K562 (cell line): Measurements from ENCODE around the gene RFX3. TPM values are rescaled to one million over a fixed set of nuclear protein-coding genes. Genes with fewer than 3 reads are reported as not detected.
A peak's percentile ranks its signal among the peaks of the same experiment; 100 is the strongest.

Experiments
- ATAC-seq: fragments of 200-7000 bp; cut with Tn5 transposase; 3 replicates; pipeline ENCODE4 v1.9.1; 2020; ENCODE audit warnings: moderate library complexity
- BruUV-seq: library from RNA; stranded (reverse); fragments of 400-500 nt; replicated peaks from 2 replicates; lab custom pipeline; 2021; lab: Mats Ljungman, UMichigan
- CTCF ChIA-PET: fragments of 300-600 bp; formaldehyde crosslinking; extraction: SDS; loops from one replicate; lab custom pipeline; 2021; ENCODE audit warnings: low intra/inter-chr PET ratio; lab: Yijun Ruan, JAX
- POLR2A ChIA-PET: fragments of 300-600, 350-650 bp; sonication (Branson Sonifier 250); formaldehyde crosslinking; extraction: SDS; loops from one replicate; lab custom pipeline; 2021; ENCODE audit warnings: antibody characterized with exemption, inconsistent platforms; lab: Yijun Ruan, JAX
- DNase-seq, 4 experiments: peaks; one replicate each; pipeline versions ENCODE4 v3.0.0 to v3.0.0-alpha.2; 2011 to 2018; ENCODE audit warnings: low spot score in 3 of 4, mixed read lengths in 3 of 4; ENCODE audit errors: extremely low read depth in 1 of 4
- FAIRE-seq: peaks from 2 replicates; lab custom pipeline; 2011; peaks lifted over from hg19 to GRCh38; lab: Jason Lieb, UNC
- H2AFZ ChIP-seq: 2 replicates; pipeline ENCODE4 v1.6.0; 2011; ENCODE audit warnings: low read depth, low read length, control low read depth, inconsistent platforms
- H3K27ac ChIP-seq: fragments of 200-600 bp; 3 replicates; pipeline ENCODE4 v1.8.0; 2011; ENCODE audit warnings: low read depth, mild to moderate bottlenecking, control low read depth, inconsistent platforms, low read length, moderate library complexity, mixed read lengths; ENCODE audit errors: extremely low read depth
- H3K27me3 ChIP-seq, 2 experiments: fragments of 300-600 bp in 1 of 2; 2 replicates in 1 of 2; 3 replicates in 1 of 2; pipeline versions ENCODE4 v1.6.0 to v1.8.0; 2011; ENCODE audit warnings: inconsistent platforms in 2 of 2, low read length in 2 of 2, mild to moderate bottlenecking in 1 of 2, mixed read lengths in 1 of 2, moderate library complexity in 1 of 2; ENCODE audit not compliant: control insufficient read depth in 2 of 2, insufficient read depth in 2 of 2
- H3K36me3 ChIP-seq: fragments of 300-600 bp; 3 replicates; pipeline ENCODE4 v1.8.0; 2011; ENCODE audit warnings: mild to moderate bottlenecking, low read length, inconsistent platforms; ENCODE audit not compliant: control insufficient read depth, insufficient read depth
- H3K4me1 ChIP-seq, 2 experiments: fragments of 200-600 bp in 1 of 2; replicated peaks in 1 of 2; 2 replicates in 1 of 2; 3 replicates in 1 of 2; pipeline versions ENCODE4 v1.5.1 to v1.8.0; 2011; ENCODE audit warnings: inconsistent platforms in 2 of 2, low read length in 2 of 2, mild to moderate bottlenecking in 1 of 2, mixed read lengths in 1 of 2, moderate library complexity in 1 of 2; ENCODE audit not compliant: control insufficient read depth in 2 of 2, insufficient read depth in 2 of 2
- H3K4me2 ChIP-seq: 2 replicates; pipeline ENCODE4 v1.6.1; 2011; ENCODE audit warnings: low read length, control low read depth, inconsistent platforms, mixed read lengths; ENCODE audit not compliant: insufficient read depth
- H3K4me3 ChIP-seq: fragments of 200-600 bp; sonication (generic), shearing (Covaris generic); 2 replicates; pipeline ENCODE4 v1.5.1; 2016; ENCODE audit warnings: control low read depth, inconsistent platforms
- H3K79me2 ChIP-seq: fragments of 200-600 bp; 3 replicates; pipeline ENCODE4 v1.8.0; 2011; ENCODE audit warnings: low read length, inconsistent platforms; ENCODE audit not compliant: control insufficient read depth, insufficient read depth
- H3K9ac ChIP-seq, 2 experiments: 2 replicates each; pipeline versions ENCODE4 v1.6.0 to v1.6.1; 2011; ENCODE audit warnings: low read depth in 2 of 2, low read length in 2 of 2, control low read depth in 1 of 2, inconsistent platforms in 1 of 2, mild to moderate bottlenecking in 1 of 2, mixed read lengths in 1 of 2; ENCODE audit not compliant: insufficient read depth in 1 of 2
- H3K9me1 ChIP-seq: one replicate; pipeline ENCODE4 v1.6.0; 2011; ENCODE audit warnings: inconsistent platforms, mild to moderate bottlenecking, low read length, moderate library complexity; ENCODE audit not compliant: control insufficient read depth, insufficient read depth
- H3K9me3 ChIP-seq: replicated peaks from 2 replicates; pipeline ENCODE4 v1.5.1; 2011; ENCODE audit warnings: low read depth, low read length, inconsistent platforms; ENCODE audit not compliant: control insufficient read depth, insufficient read depth
- H4K20me1 ChIP-seq: replicated peaks from 2 replicates; pipeline ENCODE4 v1.6.1; 2011; ENCODE audit warnings: low read length, inconsistent platforms, mixed read lengths; ENCODE audit not compliant: control insufficient read depth, insufficient read depth
- FOXK1 ChIP-seq: sonication (generic); formaldehyde crosslinking; IDR thresholded peaks from 2 replicates; pipeline ENCODE4 v1.8.0; 2022; ENCODE audit warnings: missing genetic modification reagents, mild to moderate bottlenecking, borderline replicate concordance
- NR2C2 ChIP-seq, 2 experiments: fragments of 200-800 bp in 1 of 2; sonication (Bioruptor generic) in 1 of 2; sonication (generic) in 1 of 2; formaldehyde crosslinking in 1 of 2; IDR thresholded peaks; 2 replicates each; pipeline versions ENCODE4 v1.6.1 to v1.8.0; 2016 to 2022; ENCODE audit warnings: mild to moderate bottlenecking in 1 of 2, missing compliant biosample characterization in 1 of 2, missing genetic modification characterization in 1 of 2, missing genetic modification reagents in 1 of 2
- PATZ1 ChIP-seq: fragments of 250-450 bp; sonication (Bioruptor Pico); IDR thresholded peaks from 2 replicates; pipeline ENCODE4 v1.5.0; 2020; ENCODE audit warnings: mild to moderate bottlenecking, borderline replicate concordance
- ZBTB33 ChIP-seq: sonication (generic); formaldehyde crosslinking; IDR thresholded peaks from 2 replicates; pipeline ENCODE4 v1.8.1; 2023; ENCODE audit warnings: mild to moderate bottlenecking, missing genetic modification reagents
- WGBS: fragments of 100-300 bp; shearing (Covaris generic); methylation state at CpG from one replicate; pipeline ENCODE4 v1.1.6; 2016; ENCODE audit warnings: low coverage, mixed read lengths; ENCODE audit not compliant: insufficient coverage; ENCODE audit errors: missing lambda C conversion rate; 5-methylcytosine and 5-hydroxymethylcytosine counted together
- in situ Hi-C: fragments of 300-500 bp; cut with MboI; formaldehyde crosslinking; loops from 4 replicates; pipeline ENCODE4 v1.15.0; 2018; ENCODE audit warnings: inconsistent platforms, mixed read lengths
- intact Hi-C: fragments of 100-400 bp; cut with micrococcal nuclease; formaldehyde crosslinking; loops from 2 replicates; pipeline ENCODE4 v1.14.2; 2022
- polyA plus RNA-seq, 8 experiments: library from polyadenylated mRNA; depleted of rRNA in 4 of 8; stranded (reverse) in 5 of 8; unstranded in 3 of 8; fragments of >200 nt; fragmentation: Nextera tagmentation in 2 of 8; fragmentation: Illumina TruSeq in 1 of 8; extraction: Ambion mirVana in 2 of 8; extraction: Trizol in 1 of 8; gene quantifications; 2 replicates each; pipeline versions ENCODE4 v1.2.1 to v1.2.3, GENCODE V29; 2011 to 2014; ENCODE audit warnings: inconsistent platforms in 1 of 8, missing spikeins in 1 of 8
- total RNA-seq, 7 experiments: library from RNA; depleted of rRNA in 6 of 7; stranded (reverse); fragments of >200 nt in 6 of 7; fragmentation: Illumina TruSeq in 2 of 7; extraction: Trizol in 2 of 7; gene quantifications; 2 replicates each; pipeline versions ENCODE4 v1.2.1 to v1.2.3, GENCODE V29; 2011 to 2021; ENCODE audit warnings: low replicate concordance in 1 of 7
- TF ChIP-seq, protein P1 (sequence below), 2 experiments: fragments of 450-650 bp in 1 of 2; sonication (generic) in 1 of 2; formaldehyde crosslinking in 1 of 2; IDR thresholded peaks in 1 of 2; conservative IDR thresholded peaks in 1 of 2; 2 replicates each; pipeline versions ENCODE4 v1.6.1 to v1.8.1; 2016 to 2023; ENCODE audit warnings: mild to moderate bottlenecking in 2 of 2, moderate library complexity in 2 of 2, inconsistent platforms in 1 of 2, missing genetic modification reagents in 1 of 2
- TF ChIP-seq, protein P2 (sequence below): sonication (generic); formaldehyde crosslinking; IDR thresholded peaks from 2 replicates; pipeline ENCODE4 v1.9.0; 2022; ENCODE audit warnings: mild to moderate bottlenecking, missing genetic modification reagents

Gene RFX3
- total and polyA plus RNA-seq, 9 of the 15 experiments (the other 6 are each of a cell fraction or from before 2014, with no cell fraction given), result 0.86 to 4.9 (median 2.0) TPM

DNA sequence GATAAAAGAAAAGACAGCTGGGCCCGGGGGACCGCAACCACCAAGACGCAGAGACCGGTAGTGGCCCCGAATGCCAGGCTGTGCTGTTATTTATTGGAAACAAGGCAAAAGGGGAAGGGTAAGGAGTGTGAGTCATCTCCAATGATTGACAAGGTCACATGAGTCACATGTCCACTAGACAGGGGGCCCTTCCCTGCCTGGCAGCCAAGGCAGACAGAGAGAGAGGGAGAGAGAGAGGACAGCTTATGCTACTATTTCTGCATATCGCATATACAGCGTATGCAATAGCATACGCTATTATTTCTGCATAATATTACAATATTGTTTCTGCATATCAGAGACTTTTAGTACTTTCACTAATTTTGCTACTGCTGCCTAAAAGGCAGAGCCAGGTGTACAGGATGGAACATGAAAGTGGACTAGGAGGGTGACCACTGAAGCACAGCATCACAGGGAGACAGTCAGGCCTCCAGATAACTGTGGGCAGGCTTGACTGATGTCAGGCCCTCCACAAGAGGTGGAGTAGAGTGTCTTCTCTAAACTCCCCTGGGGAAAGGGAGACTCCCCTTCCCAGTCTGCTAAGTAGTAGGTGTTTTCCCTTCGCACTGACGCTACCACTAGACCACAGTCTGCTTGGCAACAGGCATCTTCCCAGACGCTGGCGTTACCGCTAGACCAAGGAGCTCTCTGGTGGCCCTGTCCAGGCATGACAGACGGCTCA, 50.3 kb downstream of the RFX3 start:
- Histone ChIP-seq H4K20me1 (no peaks in the 10 kb centered on the region), H3K9me3 (no peaks in the 10 kb centered on the region; the same call in 1 of the 2 replicates), H3K4me1 (peaks cover 0 to 2% of the 10 kb centered on the region in 2 experiments; a peak in 3 of 5 replicates), H3K4me2 (no peak overlapping the region), H3K27ac (no peak overlapping the region; the same call in 2 of the 3 replicates), H2AFZ (no peak overlapping the region), H3K79me2 (no peaks in the 10 kb centered on the region), H3K9me1 (no peaks in the 10 kb centered on the region), H3K36me3 (0 out of 3 replicates have a peak, but pooled peaks cover 4% of the 10 kb centered on the region), H3K27me3 (no peaks in the 10 kb centered on the region), H3K9ac (no peak overlapping the region), H3K4me3 (no peak overlapping the region)
- in situ Hi-C loops, result no loop called here
- CTCF ChIA-PET, result no interaction called here
- 24% methylated on average over 12 of the region's 14 CpGs for WGBS
- no TSS peak for BruUV-seq
- POLR2A ChIA-PET, result no interaction called here
- FAIRE-seq (peak; percentile 78), ATAC-seq (peak; percentile 76), DNase-seq (peak in 1 of 4 experiments; percentile 61)
- intact Hi-C loops, result no loop called here
- TF ChIP-seq, protein P1, sequence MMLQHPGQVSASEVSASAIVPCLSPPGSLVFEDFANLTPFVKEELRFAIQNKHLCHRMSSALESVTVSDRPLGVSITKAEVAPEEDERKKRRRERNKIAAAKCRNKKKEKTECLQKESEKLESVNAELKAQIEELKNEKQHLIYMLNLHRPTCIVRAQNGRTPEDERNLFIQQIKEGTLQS (IDR thresholded peaks at IDR 0.05), result peak; percentile 91
- TF ChIP-seq, protein P1 (CRISPR knock-in tag; conservative IDR thresholded peaks at IDR 0.05), result peak; percentile 75; the same call in 1 of the 2 replicates
- TF ChIP-seq ZBTB33 (CRISPR knock-in tag), result peak; percentile 97
- no peak for TF ChIP-seq PATZ1
- TF ChIP-seq NR2C2 (CRISPR knock-in tag; IDR thresholded peaks at IDR 0.05), result no peak
- peak; percentile 45 for TF ChIP-seq NR2C2 (tag; IDR thresholded peaks at IDR 0.05)
- no peak for TF ChIP-seq FOXK1
- TF ChIP-seq, protein P2, sequence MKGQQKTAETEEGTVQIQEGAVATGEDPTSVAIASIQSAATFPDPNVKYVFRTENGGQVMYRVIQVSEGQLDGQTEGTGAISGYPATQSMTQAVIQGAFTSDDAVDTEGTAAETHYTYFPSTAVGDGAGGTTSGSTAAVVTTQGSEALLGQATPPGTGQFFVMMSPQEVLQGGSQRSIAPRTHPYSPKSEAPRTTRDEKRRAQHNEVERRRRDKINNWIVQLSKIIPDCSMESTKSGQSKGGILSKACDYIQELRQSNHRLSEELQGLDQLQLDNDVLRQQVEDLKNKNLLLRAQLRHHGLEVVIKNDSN (CRISPR knock-in tag), result peak; percentile 85
